Measurements from ENCODE around the gene TNFAIP8.

The TNFAIP8 gene

DNA sequence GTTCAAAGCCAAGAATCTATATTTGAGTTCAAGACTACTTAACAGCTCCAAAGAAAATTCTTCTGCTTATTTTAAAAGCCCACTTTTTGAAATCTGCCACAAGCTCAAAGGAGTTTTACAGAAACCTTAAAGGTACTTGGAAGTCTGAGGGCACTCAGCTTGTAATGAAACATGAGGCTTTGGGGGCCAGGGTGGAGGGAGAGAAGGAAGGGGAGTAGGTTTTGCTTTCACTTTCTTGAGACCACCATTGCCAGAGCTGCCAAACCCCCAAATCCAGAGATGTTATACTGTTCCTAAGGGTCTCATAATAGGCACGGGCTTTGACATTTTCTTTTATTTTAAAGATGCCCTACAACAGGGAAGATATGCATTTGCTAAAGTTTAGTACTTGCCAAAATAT, 42.6 kb upstream of the TNFAIP8 start:
- Mint-ChIP-seq H3K9me3 (no peaks in the 10 kb centered on the region), H3K36me3 (ENCODE audit: low read depth) (no peaks in the 10 kb centered on the region), H3K4me1 (peaks cover 9% of the 10 kb centered on the region), H3K4me3 (no peak overlapping the region), H3K27me3 (ENCODE audit: low read depth) (no peaks in the 10 kb centered on the region), H3K27ac (no peak overlapping the region)
- TF ChIP-seq, protein P1, sequence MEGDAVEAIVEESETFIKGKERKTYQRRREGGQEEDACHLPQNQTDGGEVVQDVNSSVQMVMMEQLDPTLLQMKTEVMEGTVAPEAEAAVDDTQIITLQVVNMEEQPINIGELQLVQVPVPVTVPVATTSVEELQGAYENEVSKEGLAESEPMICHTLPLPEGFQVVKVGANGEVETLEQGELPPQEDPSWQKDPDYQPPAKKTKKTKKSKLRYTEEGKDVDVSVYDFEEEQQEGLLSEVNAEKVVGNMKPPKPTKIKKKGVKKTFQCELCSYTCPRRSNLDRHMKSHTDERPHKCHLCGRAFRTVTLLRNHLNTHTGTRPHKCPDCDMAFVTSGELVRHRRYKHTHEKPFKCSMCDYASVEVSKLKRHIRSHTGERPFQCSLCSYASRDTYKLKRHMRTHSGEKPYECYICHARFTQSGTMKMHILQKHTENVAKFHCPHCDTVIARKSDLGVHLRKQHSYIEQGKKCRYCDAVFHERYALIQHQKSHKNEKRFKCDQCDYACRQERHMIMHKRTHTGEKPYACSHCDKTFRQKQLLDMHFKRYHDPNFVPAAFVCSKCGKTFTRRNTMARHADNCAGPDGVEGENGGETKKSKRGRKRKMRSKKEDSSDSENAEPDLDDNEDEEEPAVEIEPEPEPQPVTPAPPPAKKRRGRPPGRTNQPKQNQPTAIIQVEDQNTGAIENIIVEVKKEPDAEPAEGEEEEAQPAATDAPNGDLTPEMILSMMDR (IDR thresholded peaks at IDR 0.05; ENCODE audit: unreplicated experiment in 3 of 3): no peak

DNA sequence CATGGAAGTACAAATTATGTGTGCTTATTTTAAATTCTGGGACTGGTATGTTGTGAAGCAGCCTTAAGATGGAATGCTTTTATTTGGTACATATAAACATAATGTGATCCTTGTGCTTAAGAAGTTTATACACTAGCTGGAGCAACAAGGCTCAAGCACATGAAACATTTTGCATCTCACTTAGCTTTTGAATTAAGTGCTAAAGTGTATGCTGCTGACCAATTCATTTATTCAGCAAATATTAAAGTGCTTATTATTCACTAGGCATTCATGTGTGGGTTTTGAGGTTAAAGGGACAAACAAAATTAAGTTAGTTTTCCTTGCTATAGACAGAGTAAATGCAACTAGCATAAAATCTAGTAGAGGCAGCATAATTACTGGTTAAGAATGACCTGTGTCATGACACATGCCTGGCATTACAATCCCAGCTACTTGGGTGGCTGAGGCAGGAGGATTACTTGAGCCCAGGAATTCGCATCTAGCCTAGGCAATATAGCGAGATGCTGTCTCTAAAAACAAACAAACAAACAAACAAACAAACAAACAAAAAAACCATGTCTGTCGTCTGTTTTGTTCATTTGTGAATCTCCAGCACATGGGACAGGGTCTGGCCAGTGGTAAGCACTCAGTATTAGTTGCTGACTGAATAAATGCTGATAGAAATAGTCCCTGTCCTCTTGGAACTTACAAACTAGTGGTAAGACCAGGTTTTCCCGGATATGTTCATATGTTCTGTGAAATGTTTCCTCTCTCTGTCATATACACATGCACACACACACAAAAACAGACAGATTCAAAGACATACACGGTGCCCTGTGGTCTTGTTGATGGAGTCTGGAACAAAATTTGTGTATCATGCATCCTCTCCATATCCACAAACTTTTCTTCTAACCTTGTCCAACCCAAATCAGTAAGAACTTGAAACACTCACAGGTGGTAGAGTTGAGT, 41.9 kb upstream of the TNFAIP8 start:
- TF ChIP-seq, protein P1 (IDR thresholded peaks at IDR 0.05; ENCODE audit: unreplicated experiment in 3 of 3): no peak
- Mint-ChIP-seq H3K27ac (no peak overlapping the region), H3K4me3 (no peak overlapping the region)

DNA sequence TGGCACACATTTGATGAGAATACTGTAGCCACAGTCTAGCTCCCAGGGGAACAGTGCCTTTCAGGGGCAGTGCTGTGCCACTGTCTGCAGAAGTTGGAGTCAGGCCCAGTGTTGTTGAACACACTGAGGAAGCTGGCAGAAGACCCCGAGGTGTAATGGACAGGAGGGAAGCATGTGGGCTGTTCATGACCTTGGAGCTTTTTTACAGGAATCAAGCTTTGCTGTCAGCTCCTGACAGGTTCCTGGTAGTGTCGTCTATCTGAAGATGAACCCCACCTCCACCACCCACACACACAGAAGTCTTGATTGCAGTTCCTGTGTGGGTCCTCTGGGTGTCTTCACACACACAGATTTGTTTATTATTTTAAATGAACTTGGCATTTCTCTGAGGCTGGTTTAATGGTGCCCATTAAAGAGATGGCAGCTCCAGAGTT, 40.3 kb upstream of the TNFAIP8 start:
- Mint-ChIP-seq H3K27ac (no peak overlapping the region), H3K27me3 (ENCODE audit: low read depth) (no peaks in the 10 kb centered on the region), H3K36me3 (ENCODE audit: low read depth) (no peaks in the 10 kb centered on the region), H3K4me1 (no peaks in the 10 kb centered on the region), H3K4me3 (no peak overlapping the region), H3K9me3 (no peaks in the 10 kb centered on the region)
- TF ChIP-seq, protein P1 (IDR thresholded peaks at IDR 0.05; ENCODE audit: unreplicated experiment in 3 of 3): no peak

More for the DNA sequence above, 41.9 kb upstream of the TNFAIP8 start:
- no peaks in the 10 kb centered on the region for H3K27me3 Mint-ChIP-seq (ENCODE audit: low read depth)
- peaks cover 7% of the 10 kb centered on the region for H3K4me1 Mint-ChIP-seq
- H3K9me3 Mint-ChIP-seq: no peaks in the 10 kb centered on the region
- no peaks in the 10 kb centered on the region for H3K36me3 Mint-ChIP-seq (ENCODE audit: low read depth)

DNA sequence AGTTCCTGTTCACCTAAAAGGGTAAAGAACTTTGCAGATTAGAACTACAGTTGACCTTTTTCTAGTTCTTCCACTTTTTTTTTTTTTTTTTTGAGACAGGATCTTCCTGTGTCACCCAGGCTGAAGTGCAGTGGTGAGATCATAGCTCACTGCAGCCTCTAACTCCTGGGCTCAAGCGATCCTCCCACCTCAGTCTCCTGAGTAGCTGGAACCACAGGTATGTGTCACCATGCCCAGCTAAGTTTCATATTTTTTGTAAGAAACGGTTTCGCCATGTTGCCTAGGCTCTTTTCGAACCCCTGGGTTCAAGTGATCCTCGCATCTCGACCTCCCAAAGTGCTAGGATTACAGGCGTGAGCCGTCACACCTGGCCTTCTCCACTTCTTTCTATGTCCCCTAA, 39.7 kb upstream of the TNFAIP8 start:
- H3K27ac Mint-ChIP-seq: no peak overlapping the region
- TF ChIP-seq, protein P1 (IDR thresholded peaks at IDR 0.05; ENCODE audit: unreplicated experiment in 3 of 3): no peak
- no peaks in the 10 kb centered on the region for H3K27me3 Mint-ChIP-seq (ENCODE audit: low read depth)
- H3K4me3 Mint-ChIP-seq: no peak overlapping the region
- H3K9me3 Mint-ChIP-seq: no peaks in the 10 kb centered on the region
- no peaks in the 10 kb centered on the region for H3K36me3 Mint-ChIP-seq (ENCODE audit: low read depth)
- H3K4me1 Mint-ChIP-seq: no peaks in the 10 kb centered on the region

DNA sequence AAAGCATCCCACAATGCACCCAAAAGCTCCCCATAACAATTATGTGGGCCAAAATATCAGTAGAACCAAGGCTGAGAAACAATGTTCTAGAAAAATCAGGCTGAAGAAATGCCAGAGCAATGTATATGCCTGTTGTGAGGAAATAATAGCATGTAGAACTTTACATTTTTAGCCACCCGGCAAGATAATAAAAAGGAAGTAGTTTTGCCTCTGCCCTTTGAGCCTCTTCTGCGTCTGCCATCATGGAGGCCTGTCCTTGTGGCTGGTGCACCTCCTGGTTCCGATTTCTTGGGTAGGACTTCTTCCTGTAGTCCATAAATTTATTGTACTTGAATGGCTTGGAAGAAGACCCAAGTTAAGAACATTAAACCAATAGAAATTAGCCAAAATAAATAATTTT, 38.9 kb upstream of the TNFAIP8 start:
- H3K27ac Mint-ChIP-seq: no peak overlapping the region
- TF ChIP-seq, protein P1 (IDR thresholded peaks at IDR 0.05; ENCODE audit: unreplicated experiment in 3 of 3): no peak
- H3K27me3 Mint-ChIP-seq (ENCODE audit: low read depth): no peaks in the 10 kb centered on the region
- no peaks in the 10 kb centered on the region for H3K9me3 Mint-ChIP-seq
- H3K36me3 Mint-ChIP-seq (ENCODE audit: low read depth): no peaks in the 10 kb centered on the region
- no peak overlapping the region for H3K4me3 Mint-ChIP-seq
- H3K4me1 Mint-ChIP-seq: no peaks in the 10 kb centered on the region

Measured in nephron (organoid).